Stimulated activated CD8-positive, alpha-beta memory T cell treated with anti-CD3 and anti-CD28 coated beads, Interleukin-2, amount 100 ng/mL, for 48 hours (primary cell): ENCODE measurements around the gene GLIPR1L1.
A peak's percentile ranks its signal among the peaks of the same experiment; 100 is the strongest.

Experiments
- DNase-seq, 2 donors: peaks; one replicate each; pipeline ENCODE4 v3.0.0-alpha.2; 2020; ENCODE audit warnings: low read depth in 2 of 2

Gene GLIPR1L1

DNA sequence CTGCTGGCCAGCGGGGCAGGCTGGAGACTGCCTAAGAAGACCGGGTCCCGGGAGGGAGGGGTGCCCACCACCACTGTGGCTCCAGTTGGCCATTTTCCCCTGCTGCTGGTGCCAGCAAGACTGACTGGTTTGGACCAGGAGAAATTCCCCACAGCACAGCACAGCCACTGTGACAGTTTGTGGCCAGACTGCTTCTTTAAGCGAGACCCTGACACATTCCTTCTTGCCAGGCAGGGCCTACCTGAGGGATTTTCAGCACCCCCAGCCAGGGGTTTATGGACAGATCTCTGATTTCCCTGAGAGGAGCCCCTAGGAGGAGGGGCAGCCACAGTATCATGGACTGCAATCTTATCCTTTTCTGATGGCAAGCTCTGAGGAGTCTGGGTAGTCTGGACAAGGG lies 15.5 kb downstream of the GLIPR1L1 start:
- no peak for DNase-seq

DNA sequence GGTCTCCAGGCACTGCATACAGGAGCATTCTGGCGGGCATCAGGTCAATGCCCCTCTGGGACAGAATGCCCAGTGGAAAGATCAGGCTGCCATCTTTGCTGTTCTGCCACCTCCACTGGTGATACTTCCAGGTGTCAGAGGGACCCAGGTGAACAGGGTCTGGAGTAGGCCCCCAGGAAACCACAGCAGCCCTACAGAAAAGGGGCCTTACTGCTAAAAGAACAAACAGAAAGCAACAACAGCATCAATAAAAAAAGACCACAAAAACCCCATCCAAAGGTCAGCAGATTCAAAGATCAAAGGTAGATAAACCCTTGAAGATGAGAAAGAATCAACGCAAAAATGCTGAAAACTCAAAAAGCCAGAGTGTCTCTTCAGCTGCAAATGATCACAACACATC lies 15.9 kb downstream of the GLIPR1L1 start:
- DNase-seq: no peak

- DNase-seq: no peak
Measured at GRCh38 chr12:75354011-75354410, 19.5 kb downstream of the GLIPR1L1 start.

DNA sequence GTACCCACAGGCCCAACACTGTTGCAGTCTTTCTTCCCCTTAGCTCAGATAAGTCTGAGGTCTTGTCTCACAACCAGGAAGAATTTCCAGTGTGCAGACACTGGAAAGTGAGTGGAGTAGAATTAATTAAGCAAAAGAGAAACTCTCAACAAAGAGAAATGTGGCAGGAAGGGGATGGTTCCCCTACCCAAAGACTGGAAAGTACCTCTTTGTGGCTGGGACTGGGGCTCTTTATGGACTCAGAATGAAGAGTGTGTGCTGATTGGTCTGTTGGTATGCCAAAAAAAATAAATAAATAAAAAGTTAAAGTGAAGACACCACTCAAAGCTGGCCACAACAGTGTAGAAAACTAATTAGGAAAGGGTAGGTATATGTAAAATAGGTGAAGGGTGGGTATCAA lies 26.4 kb downstream of the GLIPR1L1 start:
- no peak for DNase-seq

- DNase-seq: no peak
Measured at GRCh38 chr12:75361408-75361807, 26.9 kb downstream of the GLIPR1L1 start.

DNA sequence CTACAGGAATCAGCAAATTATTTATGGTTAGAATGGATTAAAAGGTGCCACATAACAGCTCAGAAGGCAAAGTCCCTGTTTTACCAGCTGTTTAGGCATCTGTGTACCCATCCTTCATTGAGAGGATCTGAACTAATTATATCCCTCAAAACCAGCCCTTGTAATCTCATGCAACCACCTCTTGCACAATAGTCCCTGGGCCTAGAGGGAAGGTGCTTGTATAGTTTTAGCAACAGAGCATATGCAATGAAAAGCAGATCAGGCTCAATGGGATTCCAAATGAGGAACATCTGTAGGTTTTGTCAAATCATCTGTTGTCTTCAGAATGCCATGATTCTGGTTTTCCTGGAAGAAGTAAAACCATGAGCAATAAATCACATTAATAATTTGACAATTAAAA lies 30.4 kb downstream of the GLIPR1L1 start:
- DNase-seq: no peak

DNA sequence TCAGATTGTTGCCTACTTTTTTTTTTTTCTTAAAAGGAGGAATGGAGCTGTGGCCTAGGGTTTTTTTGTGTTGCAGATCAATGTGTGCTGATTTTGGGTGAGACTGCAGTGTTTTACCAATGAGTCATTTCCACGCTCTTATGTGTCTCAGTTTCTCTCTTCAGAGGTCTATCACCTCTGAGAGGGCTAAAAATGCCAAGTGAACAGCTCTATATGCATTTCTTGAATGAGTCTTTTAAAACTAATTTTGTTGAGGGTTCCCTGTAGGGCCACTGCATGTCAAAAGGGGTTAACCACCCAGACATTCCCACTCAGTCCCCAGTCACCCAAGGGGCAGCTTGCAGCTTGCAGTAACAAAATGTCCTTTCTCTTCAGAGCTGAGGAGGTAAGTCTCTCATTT lies 32.2 kb downstream of the GLIPR1L1 start:
- DNase-seq: no peak

GRCh38 chr12:75374971-75375370 lies 40.5 kb downstream of the GLIPR1L1 start:
- no peak for DNase-seq

GRCh38 chr12:75378354-75378753 lies 43.9 kb downstream of the GLIPR1L1 start:
- no peak for DNase-seq

- DNase-seq: no peak
Measured at GRCh38 chr12:75389061-75389460, 54.6 kb downstream of the GLIPR1L1 start.

DNA sequence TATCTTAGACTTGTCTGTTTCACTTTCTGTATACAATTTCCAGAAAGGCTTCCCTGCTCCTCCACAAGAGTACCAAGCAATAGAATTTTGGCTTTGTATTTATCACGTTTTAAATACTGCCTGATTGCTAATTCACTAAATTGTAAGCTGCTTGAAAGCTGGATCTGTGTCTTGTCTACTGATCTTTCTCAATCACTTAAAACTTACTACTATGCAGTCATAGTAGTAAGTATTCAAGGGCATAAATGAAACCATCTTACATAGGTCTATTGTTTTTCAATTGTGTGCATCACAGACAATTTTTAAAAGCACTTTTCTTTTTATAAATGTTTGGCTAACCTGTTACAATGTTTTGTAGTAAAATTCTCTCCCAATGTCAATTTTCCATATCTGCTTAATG lies 55.2 kb downstream of the GLIPR1L1 start:
- DNase-seq: no peak

DNA sequence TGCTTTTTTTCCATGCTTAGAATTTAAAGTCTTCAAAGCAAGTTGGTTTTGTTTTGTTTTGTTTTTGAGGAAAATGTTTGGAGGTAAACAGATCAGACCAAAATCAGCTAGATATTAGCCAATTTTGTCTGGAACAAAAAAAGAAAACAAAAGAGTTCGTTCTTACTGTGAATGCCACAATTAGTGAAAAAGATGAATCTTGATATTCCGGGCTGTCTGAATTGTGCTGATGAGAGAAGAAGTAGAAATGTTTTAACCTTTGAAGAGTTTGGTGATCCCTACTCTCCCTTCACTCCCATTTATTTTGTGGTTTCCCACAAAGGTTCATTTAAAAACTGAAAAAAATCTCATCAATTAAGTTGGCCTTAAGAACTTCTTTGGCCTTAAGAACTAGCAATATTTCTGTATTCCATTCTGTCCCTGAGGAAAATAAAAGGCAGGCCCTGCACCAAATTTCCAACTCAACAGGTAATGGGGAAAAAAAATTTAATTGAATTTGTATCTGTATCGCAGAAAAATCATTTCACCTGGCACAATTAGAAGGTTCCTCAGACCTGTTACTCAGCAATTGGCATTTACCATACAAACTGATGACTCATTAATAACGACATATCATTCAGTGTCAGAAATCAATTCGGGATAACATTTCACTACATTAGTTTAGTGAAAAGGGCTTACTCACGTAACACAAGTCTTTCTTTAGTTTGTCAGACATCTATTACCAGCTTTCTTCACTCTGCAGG lies 55.9 kb downstream of the GLIPR1L1 start:
- DNase-seq: no peak

DNA sequence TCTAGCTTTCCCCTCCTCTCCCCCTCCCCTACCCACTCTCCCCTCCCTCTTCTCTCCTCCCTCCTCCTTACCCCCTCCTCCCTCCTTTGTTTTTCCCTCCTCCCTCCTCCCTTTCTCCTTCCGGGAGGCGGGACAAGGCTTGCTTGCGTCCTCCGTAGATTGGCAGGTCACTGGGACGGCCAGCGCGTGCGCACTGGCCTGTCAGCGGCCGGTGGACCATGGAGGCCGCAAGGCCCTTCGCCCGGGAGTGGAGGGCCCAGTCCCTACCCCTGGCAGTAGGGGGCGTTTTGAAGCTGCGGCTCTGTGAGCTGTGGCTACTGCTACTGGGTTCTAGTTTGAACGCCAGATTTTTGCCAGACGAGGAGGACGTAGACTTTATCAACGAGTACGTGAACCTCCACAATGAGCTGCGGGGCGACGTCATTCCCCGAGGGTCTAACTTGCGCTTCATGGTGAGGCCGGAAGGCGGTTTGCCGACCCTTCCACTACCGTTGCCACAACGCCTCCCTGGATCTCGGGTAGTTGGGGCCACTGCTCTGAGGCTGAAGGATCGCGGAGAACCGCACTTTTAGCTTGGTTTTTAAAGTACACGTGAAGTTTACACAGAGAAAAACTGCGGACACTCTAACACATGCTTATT lies 56.5 kb downstream of the GLIPR1L1 start, which contains the start of gene GLIPR1L2:
Gene GLIPR1L2, plus strand, starts transcription at position 191 of the 640 bp plus-strand sequence. Its CDS starts 28 bp downstream, at position 219.
- peak; percentile 81 to 88 for DNase-seq

DNA sequence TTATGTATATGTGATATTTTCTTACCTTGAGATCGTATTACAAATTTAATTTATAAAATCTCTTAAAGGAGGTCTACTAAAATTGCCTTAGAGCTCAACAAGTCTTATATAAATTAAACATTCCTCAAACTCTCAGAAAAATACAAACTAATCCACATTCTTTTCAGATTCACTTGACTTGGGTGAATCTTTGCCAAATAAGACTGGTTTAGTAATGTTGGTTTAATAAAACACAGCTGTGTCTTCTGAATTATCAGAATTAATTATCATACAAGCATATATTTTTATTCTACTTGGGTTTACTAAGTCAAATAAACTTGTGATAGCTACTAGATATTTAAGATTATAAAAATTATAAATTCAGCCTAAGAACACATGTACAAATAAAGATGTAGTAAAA lies 69.8 kb downstream of the GLIPR1L1 start:
- DNase-seq: no peak

GRCh38 chr12:75407683-75408082 lies 73.2 kb downstream of the GLIPR1L1 start:
- no peak for DNase-seq

GRCh38 chr12:75409830-75410229 lies 75.4 kb downstream of the GLIPR1L1 start:
- DNase-seq: no peak

- no peak for DNase-seq
Measured at GRCh38 chr12:75414671-75415070, 80.2 kb downstream of the GLIPR1L1 start.

DNA sequence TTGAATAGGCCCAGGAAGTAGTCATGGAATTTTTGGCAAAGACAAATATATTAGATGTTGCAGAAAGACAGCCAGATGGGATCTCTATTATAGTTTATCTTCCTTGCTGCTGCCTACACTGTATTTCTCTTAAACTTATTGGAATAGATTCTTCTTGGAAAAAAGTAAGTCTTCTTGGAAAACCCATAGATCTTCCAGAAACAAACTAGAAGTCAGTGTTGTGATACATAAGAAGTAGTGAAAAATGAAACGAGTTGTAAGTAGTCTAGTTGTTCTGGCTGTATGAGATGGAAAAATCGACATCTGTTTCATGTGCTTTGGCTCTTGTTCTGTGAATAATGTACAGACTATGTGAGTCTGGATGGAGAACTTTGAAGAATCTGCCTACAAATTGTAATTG lies 85.4 kb downstream of the GLIPR1L1 start:
- DNase-seq: no peak
